HS-27A (cell line): ENCODE measurements around the gene RHOBTB3.

ENCODE experiments used
- DNase-seq: peaks from one replicate; pipeline ENCODE4 v3.0.0-alpha.2; 2012; ENCODE audit warnings: low read depth, missing footprints

Gene RHOBTB3

GRCh38 chr5:95731571-95732554 lies 727 bp downstream of the RHOBTB3 start:
- no peak for DNase-seq

GRCh38 chr5:95733107-95733665 lies 2.0 kb downstream of the RHOBTB3 start:
- DNase-seq, result no peak

GRCh38 chr5:95734187-95734586 lies 3.1 kb downstream of the RHOBTB3 start:
- no peak for DNase-seq

GRCh38 chr5:95734906-95735305 lies 3.8 kb downstream of the RHOBTB3 start:
- DNase-seq, result no peak

- no peak for DNase-seq
Observed at GRCh38 chr5:95735406-95735805, 4.3 kb downstream of the RHOBTB3 start.

- no peak for DNase-seq
Observed at GRCh38 chr5:95738072-95738471, 6.9 kb downstream of the RHOBTB3 start.

- DNase-seq, result no peak
Observed at GRCh38 chr5:95738834-95739233, 7.7 kb downstream of the RHOBTB3 start.

GRCh38 chr5:95739857-95740256 lies 8.7 kb downstream of the RHOBTB3 start:
- DNase-seq, result no peak

GRCh38 chr5:95741458-95741857 lies 10.3 kb downstream of the RHOBTB3 start:
- DNase-seq, result no peak

- DNase-seq, result no peak
Observed at GRCh38 chr5:95743232-95743631, 12.1 kb downstream of the RHOBTB3 start.

- DNase-seq, result no peak
Observed at GRCh38 chr5:95743877-95744276, 12.7 kb downstream of the RHOBTB3 start.

- DNase-seq, result no peak
Observed at GRCh38 chr5:95746194-95746593, 15.1 kb downstream of the RHOBTB3 start.

- no peak for DNase-seq
Observed at GRCh38 chr5:95746722-95747679, 15.9 kb downstream of the RHOBTB3 start.

- DNase-seq, result no peak
Observed at GRCh38 chr5:95748133-95748532, 17.0 kb downstream of the RHOBTB3 start.

GRCh38 chr5:95754545-95754944 lies 23.4 kb downstream of the RHOBTB3 start:
- no peak for DNase-seq

- no peak for DNase-seq
Observed at GRCh38 chr5:95759005-95759404, 27.9 kb downstream of the RHOBTB3 start.

GRCh38 chr5:95759634-95760033 lies 28.5 kb downstream of the RHOBTB3 start:
- no peak for DNase-seq

- DNase-seq, result peak; percentile 71
Observed at GRCh38 chr5:95760273-95761191, 29.4 kb downstream of the RHOBTB3 start.

GRCh38 chr5:95761771-95762651 lies 30.9 kb downstream of the RHOBTB3 start:
- peak; percentile 53 for DNase-seq

GRCh38 chr5:95762652-95763041 lies 31.5 kb downstream of the RHOBTB3 start:
- DNase-seq, result no peak
